OCI-LY3 (cell line): ENCODE measurements around the gene CD200.
"Not testable (repeated sequence)": the region's sequence is repeated elsewhere in the genome, so short reads cannot be mapped to it uniquely, and the experiment has no call there.

Experiments used
- H2AFZ ChIP-seq: fragments of 200-600, 300-600 bp; shearing (Covaris generic); 2 replicates; pipeline ENCODE4 v1.6.0; 2014; ENCODE audit warnings: antibody characterized with exemption, low read depth, low read length
- H3K27ac ChIP-seq: fragments of 200-600, 300-600 bp; sonication (generic); 2 replicates; pipeline ENCODE4 v1.5.1; 2014; ENCODE audit warnings: mild to moderate bottlenecking, low read length, moderate library complexity, mixed read lengths
- H3K27me3 ChIP-seq: fragments of 200-600, 300-600 bp; sonication (generic); 2 replicates; pipeline ENCODE4 v1.6.1; 2014; ENCODE audit warnings: low read depth, low read length, mixed read lengths
- H3K36me3 ChIP-seq: fragments of 200-600, 300-600 bp; sonication (generic); replicated peaks from 2 replicates; pipeline ENCODE3; 2014; ENCODE audit warnings: low read depth, low read length, mixed read lengths
- H3K4me1 ChIP-seq: fragments of 300-600, 200-600 bp; sonication (generic); 2 replicates; pipeline ENCODE4 v1.6.1; 2014; ENCODE audit warnings: low read length, mixed read lengths
- H3K4me2 ChIP-seq: fragments of 200-600, 300-600 bp; sonication (generic); 2 replicates; pipeline ENCODE4 v1.6.1; 2014; ENCODE audit warnings: low read length, mixed read lengths
- H3K4me3 ChIP-seq: fragments of 300-600, 200-600 bp; sonication (generic); 2 replicates; pipeline ENCODE4 v1.5.1; 2014; ENCODE audit warnings: antibody characterized with exemption, mild to moderate bottlenecking, low read length, moderate library complexity
- H3K79me2 ChIP-seq: fragments of 300-600, 200-600 bp; shearing (Covaris generic); 2 replicates; pipeline ENCODE4 v1.6.1; 2014; ENCODE audit warnings: mild to moderate bottlenecking, low read length, mixed read lengths
- H3K9ac ChIP-seq: fragments of 300-600, 200-600 bp; shearing (Covaris generic); 2 replicates; pipeline ENCODE4 v1.6.0; 2014; ENCODE audit warnings: mild to moderate bottlenecking, low read length, moderate library complexity
- H3K9me3 ChIP-seq: fragments of 200-600, 300-600 bp; shearing (Covaris generic); 2 replicates; pipeline ENCODE4 v1.6.1; 2014; ENCODE audit warnings: low read length, mixed read lengths; ENCODE audit not compliant: insufficient read depth
- H4K20me1 ChIP-seq: fragments of 200-600, 300-600 bp; sonication (generic); 2 replicates; pipeline ENCODE4 v1.6.1; 2016; ENCODE audit warnings: low read length, mixed read lengths; ENCODE audit not compliant: insufficient read depth
- CTCF ChIP-seq: fragments of 200-600, 300-600 bp; sonication (generic); IDR thresholded peaks from 2 replicates; pipeline ENCODE4 v1.5.1; 2014; ENCODE audit warnings: antibody characterized with exemption, low read length, low read depth
- EZH2phosphoT487 ChIP-seq: fragments of 200-600 bp; shearing (Covaris generic); IDR thresholded peaks from 2 replicates; pipeline ENCODE4 v1.6.1; 2018; ENCODE audit warnings: antibody characterized with exemption, mixed run types, low read depth

The CD200 gene

GRCh38 chr3:112401617-112402016, 68.7 kb downstream of the CD200 start:
- no peak overlapping the region for H3K27ac ChIP-seq
- no peak overlapping the region for H3K4me3 ChIP-seq

GRCh38 chr3:112403103-112403502, 70.1 kb downstream of the CD200 start:
- Histone ChIP-seq H3K4me2 (no peak overlapping the region), H3K4me1 (peaks cover 10% of the 10 kb centered on the region), H3K9ac (no peak overlapping the region), H4K20me1 (no peaks in the 10 kb centered on the region), H3K27me3 (no peaks in the 10 kb centered on the region), H3K9me3 (no peaks in the 10 kb centered on the region), H3K79me2 (no peaks in the 10 kb centered on the region), H3K36me3 (no peaks in the 10 kb centered on the region), H3K27ac (no peak overlapping the region), H2AFZ (no peak overlapping the region), H3K4me3 (no peak overlapping the region)
- TF ChIP-seq CTCF (no peak), EZH2phosphoT487 (no peak)

More at GRCh38 chr3:112401617-112402016, 68.7 kb downstream of the CD200 start:
- no peaks in the 10 kb centered on the region for H3K9me3 ChIP-seq
- H2AFZ ChIP-seq, result no peak overlapping the region
- TF ChIP-seq CTCF (no peak), EZH2phosphoT487 (no peak)
- no peak overlapping the region for H3K9ac ChIP-seq
- no peaks in the 10 kb centered on the region for H3K36me3 ChIP-seq
- H3K79me2 ChIP-seq, result no peaks in the 10 kb centered on the region
- H3K4me2 ChIP-seq, result no peak overlapping the region
- H4K20me1 ChIP-seq, result no peaks in the 10 kb centered on the region
- H3K4me1 ChIP-seq, result no peaks in the 10 kb centered on the region
- H3K27me3 ChIP-seq, result no peaks in the 10 kb centered on the region

- H3K4me1 ChIP-seq, H3K9me3 ChIP-seq, H3K9ac ChIP-seq, H3K4me3 ChIP-seq, H3K4me2 ChIP-seq, H3K27ac ChIP-seq, H3K36me3 ChIP-seq, H4K20me1 ChIP-seq, H3K27me3 ChIP-seq, H2AFZ ChIP-seq, H3K79me2 ChIP-seq: not testable (repeated sequence)
These were observed 72.1 kb downstream of the CD200 start for GRCh38 chr3:112404924-112405549.

GRCh38 chr3:112405845-112406244, 72.9 kb downstream of the CD200 start:
- no peaks in the 10 kb centered on the region for H3K36me3 ChIP-seq
- no peaks in the 10 kb centered on the region for H3K27me3 ChIP-seq
- H3K9ac ChIP-seq, result no peak overlapping the region
- H3K4me3 ChIP-seq, result no peak overlapping the region
- no peak overlapping the region for H2AFZ ChIP-seq
- H4K20me1 ChIP-seq, result no peaks in the 10 kb centered on the region
- TF ChIP-seq CTCF, result no peak
- no peaks in the 10 kb centered on the region for H3K79me2 ChIP-seq
- H3K9me3 ChIP-seq, result no peaks in the 10 kb centered on the region
- H3K4me2 ChIP-seq, result no peak overlapping the region
- no peak overlapping the region for H3K27ac ChIP-seq
- H3K4me1 ChIP-seq, result peaks cover 10% of the 10 kb centered on the region
